Muscle layer of duodenum (tissue), 2 donors: ENCODE data around the gene NUTM2B.
"Not testable (repeated sequence)": the region's sequence is repeated elsewhere in the genome, so short reads cannot be mapped to it uniquely, and the experiment has no call there.

Experiments used
- H3K27ac ChIP-seq: one replicate; pipeline ENCODE4 v1.7.0; 2013; ENCODE audit warnings: mild to moderate bottlenecking, low read length
- H3K27me3 ChIP-seq: one replicate; pipeline ENCODE4 v1.7.0; 2013; ENCODE audit warnings: low read depth, mild to moderate bottlenecking, control low read depth, low read length
- H3K36me3 ChIP-seq, 2 donors: one replicate each; pipeline ENCODE4 v1.7.0; 2013; ENCODE audit warnings: low read length in 2 of 2, control low read depth in 1 of 2, mild to moderate bottlenecking in 1 of 2; ENCODE audit not compliant: insufficient read depth in 2 of 2, control insufficient read depth in 1 of 2
- H3K4me1 ChIP-seq, 2 donors: one replicate each; pipeline ENCODE4 v1.7.0; 2013; ENCODE audit warnings: low read length in 2 of 2, mild to moderate bottlenecking in 2 of 2, control low read depth in 1 of 2, moderate library complexity in 1 of 2; ENCODE audit not compliant: insufficient read depth in 2 of 2, control insufficient read depth in 1 of 2
- H3K4me3 ChIP-seq, 2 donors: one replicate each; pipeline ENCODE4 v1.7.0; 2013; ENCODE audit warnings: low read length in 2 of 2, low read depth in 1 of 2, mild to moderate bottlenecking in 1 of 2
- H3K9me3 ChIP-seq, 2 donors: one replicate each; pipeline ENCODE4 v1.7.0; 2013; ENCODE audit warnings: low read length in 2 of 2, control low read depth in 1 of 2, mild to moderate bottlenecking in 1 of 2; ENCODE audit not compliant: control insufficient read depth in 1 of 2
- donor health status: healthy.

NUTM2B gene, protein sequence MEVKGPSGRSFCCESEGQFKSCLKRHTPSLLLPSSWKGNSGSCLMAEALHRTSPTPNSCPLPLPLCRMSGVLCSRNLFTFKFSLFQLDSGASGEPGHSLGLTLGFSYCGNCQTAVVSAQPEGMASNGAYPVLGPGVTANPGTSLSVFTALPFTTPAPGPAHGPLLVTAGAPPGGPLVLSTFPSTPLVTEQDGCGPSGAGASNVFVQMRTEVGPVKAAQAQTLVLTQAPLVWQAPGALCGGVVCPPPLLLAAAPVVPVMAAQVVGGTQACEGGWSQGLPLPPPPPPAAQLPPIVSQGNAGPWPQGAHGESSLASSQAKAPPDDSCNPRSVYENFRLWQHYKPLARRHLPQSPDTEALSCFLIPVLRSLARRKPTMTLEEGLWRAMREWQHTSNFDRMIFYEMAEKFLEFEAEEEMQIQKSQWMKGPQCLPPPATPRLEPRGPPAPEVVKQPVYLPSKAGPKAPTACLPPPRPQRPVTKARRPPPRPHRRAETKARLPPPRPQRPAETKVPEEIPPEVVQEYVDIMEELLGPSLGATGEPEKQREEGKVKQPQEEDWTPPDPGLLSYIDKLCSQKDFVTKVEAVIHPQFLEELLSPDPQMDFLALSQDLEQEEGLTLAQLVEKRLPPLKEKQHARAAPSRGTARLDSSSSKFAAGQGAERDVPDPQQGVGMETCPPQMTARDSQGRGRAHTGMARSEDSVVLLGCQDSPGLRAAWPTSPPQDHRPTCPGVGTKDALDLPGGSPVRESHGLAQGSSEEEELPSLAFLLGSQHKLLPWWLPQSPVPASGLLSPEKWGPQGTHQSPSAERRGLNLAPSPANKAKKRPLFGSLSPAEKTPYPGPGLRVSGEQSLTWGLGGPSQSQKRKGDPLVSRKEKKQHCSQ

DNA sequence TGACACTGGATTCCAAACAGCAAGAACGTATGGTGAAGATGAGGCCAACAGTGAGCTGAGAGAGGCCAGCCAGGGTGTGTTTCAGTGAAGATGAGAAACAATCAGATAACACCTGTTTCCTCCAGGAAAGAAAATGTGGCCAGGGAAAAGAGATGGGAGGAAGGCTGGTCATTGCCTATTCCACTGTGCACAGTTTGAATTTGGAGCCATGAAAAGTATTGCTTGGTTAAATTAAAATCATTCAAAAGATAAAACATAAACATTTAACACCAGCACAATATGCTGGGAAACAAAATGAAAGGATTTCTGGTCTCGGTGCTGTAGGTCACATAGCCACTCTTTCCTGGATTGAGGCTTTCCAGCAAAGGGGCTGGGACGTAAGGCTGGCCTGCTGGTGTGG is at the start of gene NUTM2B:
Gene NUTM2B, plus strand, starts transcription at position 301 of the 400 bp plus-strand sequence. CDS start 383 bp downstream, outside the sequence.
- not testable (repeated sequence) for H3K9me3 ChIP-seq, H3K27me3 ChIP-seq, H3K36me3 ChIP-seq, H3K27ac ChIP-seq, H3K4me1 ChIP-seq, H3K4me3 ChIP-seq

DNA sequence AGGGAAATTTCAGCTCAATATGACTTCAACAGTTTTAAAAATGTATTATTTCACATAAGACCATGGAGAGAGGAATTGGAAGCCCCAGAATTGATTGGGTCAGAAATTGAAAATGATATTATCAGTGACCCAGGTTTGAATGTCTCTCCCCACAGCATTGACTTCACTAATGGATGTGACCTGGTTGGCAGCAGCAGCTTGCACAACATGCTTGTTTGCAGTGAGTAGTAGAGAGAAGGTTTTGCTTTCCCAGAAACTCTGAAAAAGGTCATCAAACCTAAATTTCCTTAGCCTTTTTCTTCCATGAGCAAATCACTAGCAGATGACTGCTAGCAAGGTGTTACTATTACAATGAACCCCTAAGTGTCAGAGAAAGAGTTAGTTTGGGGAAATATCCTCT is 39.7 kb upstream of the NUTM2B start:
- H3K27me3 ChIP-seq, H3K9me3 ChIP-seq, H3K36me3 ChIP-seq, H3K4me1 ChIP-seq, H3K27ac ChIP-seq, H3K4me3 ChIP-seq: not testable (repeated sequence)

DNA sequence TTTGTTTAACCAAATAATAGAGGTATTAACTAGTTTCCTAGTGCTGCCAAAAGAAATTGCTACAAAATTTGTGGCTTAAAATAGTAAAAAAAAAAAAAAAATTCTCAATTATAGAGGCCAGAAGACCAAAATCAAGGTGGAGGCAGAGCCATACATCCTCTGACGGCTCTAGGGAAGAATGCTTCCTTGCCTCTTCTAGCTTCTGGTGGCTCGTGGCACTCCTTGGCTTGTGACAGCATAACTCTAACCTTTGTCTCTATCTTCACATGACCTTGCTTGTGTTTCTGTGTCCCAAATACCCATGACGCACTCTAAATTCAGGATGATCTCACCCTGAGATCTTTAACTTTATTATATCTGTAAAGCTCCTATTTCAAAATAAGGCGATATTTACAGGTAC is 38.3 kb upstream of the NUTM2B start:
- not testable (repeated sequence) for H3K27me3 ChIP-seq, H3K9me3 ChIP-seq, H3K4me3 ChIP-seq, H3K27ac ChIP-seq, H3K4me1 ChIP-seq, H3K36me3 ChIP-seq

DNA sequence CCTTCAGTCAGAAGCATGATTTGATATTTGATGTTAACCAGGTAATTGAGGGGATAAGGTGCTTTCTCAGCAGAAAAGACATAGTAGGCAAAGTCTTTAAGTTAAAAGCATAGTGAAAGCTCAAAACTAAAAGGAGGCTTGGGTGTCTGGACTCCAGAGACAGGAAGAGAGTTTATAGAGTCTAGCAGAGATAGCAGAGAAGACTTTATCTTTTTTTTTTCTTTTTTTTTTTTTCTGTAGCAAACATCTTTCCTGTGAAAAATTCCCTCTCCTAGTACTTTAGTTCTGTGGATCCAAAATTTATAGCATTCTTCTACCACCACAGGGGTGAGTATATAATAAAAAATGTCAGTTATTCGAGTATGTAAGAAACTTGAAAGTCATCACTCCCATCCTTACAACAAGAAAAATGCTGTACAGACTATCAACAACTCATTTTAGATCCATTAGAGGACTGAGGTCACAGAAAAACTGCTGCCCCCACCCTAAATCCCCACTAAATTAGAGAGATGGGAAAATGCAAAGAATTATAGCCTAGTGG is 33.7 kb upstream of the NUTM2B start:
- H3K36me3 ChIP-seq, H3K4me1 ChIP-seq, H3K4me3 ChIP-seq, H3K9me3 ChIP-seq, H3K27ac ChIP-seq, H3K27me3 ChIP-seq: not testable (repeated sequence)

DNA sequence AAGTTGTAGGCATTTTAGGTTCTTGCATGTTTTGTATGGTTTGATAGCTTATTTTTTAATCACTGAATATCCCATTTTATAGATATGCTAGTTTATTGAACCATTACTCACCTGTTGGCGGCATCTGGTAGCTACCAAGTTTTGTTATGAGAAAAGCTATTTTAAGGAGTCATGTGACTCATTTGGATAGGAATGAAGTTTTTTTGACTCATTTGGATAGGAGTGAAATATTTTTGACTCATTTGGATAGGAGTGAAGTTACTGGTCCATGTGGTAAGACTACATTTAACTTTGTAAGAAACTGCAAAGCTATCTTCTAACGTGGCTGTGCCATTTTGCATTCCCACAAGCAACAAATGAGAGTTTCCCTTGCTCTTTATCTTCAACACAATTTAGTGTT is 28.1 kb upstream of the NUTM2B start:
- not testable (repeated sequence) for H3K9me3 ChIP-seq, H3K27ac ChIP-seq

DNA sequence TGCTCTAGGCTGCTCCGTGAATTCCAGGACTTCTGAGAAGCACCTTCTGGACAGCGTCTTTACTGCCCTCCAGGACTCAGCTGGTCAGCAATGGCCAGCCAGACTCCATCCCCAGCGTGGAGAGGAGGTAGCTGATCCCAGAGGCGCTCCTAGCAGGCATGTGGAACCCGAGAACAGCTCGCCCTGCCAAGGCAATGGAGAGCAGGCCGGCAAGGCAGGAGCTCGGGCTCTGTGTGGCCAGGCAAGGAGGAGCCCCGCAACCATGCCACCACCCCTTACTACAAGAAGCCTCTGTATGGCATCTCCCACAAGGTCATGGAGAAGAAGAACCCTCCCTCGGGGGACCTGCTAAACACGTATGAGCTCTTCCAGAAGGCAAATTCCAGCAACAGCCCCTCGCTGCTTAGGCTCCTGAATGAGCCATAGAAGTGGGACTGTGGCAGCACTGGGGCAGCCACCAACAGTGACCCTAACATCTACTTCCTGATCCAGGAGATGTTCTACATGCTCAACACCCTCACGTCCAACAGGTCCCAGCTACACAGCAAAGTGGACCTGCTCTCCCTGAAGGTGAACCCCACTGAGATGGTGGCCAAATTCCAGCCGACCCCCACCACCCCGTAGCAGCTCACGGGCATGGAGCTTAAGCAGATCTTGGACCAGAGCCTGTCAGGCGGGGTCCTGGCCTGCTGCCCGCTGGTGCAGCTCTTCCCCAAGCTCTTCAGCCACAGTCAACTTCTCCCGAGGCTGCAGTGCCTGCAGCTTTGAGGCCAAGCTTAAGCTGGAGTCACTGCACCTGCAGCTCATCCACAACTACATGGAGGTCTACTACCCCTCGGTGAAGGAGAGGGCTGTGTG is 19.8 kb upstream of the NUTM2B start:
- not testable (repeated sequence) for H3K4me3 ChIP-seq, H3K9me3 ChIP-seq, H3K27ac ChIP-seq, H3K27me3 ChIP-seq, H3K4me1 ChIP-seq
- peaks cover 0 to 13% of the 10 kb centered on the region in 2 donors for H3K36me3 ChIP-seq

More for the DNA sequence above, 28.1 kb upstream of the NUTM2B start:
- H3K27me3 ChIP-seq, H3K4me1 ChIP-seq, H3K4me3 ChIP-seq, H3K36me3 ChIP-seq: not testable (repeated sequence)

DNA sequence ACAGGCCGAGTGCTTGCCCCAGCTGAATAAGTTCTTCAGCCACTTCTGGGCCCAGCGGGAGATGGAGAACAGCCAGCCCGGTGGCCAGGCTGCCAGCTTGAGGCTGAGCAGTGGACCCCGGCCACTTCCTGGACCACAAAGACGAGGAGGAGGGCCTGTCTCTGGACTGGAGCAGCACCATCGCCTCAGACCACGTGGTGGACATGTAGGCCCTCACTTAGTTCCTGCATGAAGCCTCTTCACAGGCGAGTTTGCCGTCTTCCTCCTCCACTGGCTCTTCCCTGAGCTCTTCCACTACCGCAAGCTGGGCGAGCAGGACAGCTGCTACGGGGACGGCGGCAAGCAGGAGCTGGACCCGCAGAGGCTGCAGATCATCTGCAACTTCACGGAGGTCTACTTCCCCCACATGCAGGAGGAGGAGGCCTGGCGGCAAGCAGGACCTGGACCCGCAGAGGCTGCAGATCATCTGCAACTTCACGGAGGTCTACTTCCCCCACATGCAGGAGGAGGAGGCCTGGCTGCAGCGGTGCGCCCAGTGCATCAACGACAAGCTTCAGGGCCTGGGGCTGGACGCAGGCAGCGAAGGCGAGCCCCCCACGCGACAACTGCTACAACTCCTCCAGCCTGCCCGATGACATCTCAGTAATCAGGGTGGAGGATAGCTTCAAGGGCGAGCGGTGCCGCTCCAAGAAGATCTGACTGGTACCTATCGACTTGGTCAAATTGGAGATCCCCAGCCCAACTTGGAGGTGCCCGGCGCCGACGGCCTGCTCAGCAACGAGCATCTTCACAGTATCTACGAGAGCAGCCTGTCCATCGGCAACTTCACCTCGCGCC is 18.9 kb upstream of the NUTM2B start:
- H3K36me3 ChIP-seq = peaks cover 0 to 13% of the 10 kb centered on the region in 2 donors
- not testable (repeated sequence) for H3K27ac ChIP-seq, H3K4me3 ChIP-seq, H3K27me3 ChIP-seq, H3K4me1 ChIP-seq, H3K9me3 ChIP-seq

DNA sequence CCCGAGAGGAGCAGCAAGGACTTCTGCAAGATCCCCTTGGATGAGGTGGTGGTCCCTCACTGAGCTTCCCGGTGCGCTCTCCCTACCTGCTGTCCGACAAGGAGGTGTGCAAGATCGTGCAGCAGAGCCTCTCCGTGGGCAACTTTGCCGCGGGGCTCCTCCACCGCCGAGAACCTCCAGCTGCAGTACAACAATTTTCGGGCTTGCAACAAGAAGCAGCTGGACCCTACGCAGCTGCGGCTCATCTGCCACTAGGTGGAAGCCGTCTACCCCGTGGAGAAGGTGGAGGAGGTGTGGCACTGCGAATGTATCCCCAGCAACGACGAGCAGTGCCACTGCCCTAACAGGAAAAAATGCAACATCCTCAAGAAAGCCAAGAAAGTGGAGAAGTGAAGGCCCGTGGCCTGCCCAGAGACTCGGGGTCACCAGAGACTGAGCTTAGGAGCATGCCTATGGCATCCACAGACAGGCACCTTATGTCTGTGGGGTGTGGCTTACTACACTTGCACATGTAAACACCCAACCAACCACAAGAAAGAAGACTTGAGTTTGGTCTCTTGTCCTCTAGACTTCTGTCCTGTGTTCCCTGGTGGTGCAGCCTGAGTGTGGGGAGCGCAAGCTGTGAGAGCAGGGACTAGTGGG is 17.9 kb upstream of the NUTM2B start:
- peaks cover 0 to 13% of the 10 kb centered on the region in 2 donors for H3K36me3 ChIP-seq
- H3K4me3 ChIP-seq, H3K27me3 ChIP-seq, H3K9me3 ChIP-seq, H3K4me1 ChIP-seq, H3K27ac ChIP-seq: not testable (repeated sequence)

DNA sequence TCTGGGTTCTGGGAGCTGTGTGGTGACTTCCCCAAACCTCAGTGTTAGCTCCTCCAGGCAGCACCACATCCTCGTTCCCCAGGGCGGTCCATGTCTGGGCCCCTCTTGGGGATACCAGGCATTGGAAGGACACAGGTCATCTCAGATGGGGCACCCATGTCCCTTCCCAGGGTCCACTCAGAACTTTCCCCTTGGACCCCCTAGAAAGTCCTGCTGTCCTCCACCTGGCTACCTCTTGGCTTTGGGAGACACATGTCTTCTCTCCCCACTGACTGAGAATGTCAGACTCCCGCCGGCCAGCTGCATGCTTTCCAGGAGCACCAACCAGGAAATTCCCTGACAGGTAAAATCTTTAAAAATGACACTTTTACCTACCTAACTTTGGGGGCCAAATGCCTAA is 16.4 kb upstream of the NUTM2B start:
- H3K27ac ChIP-seq, H3K4me3 ChIP-seq, H3K4me1 ChIP-seq, H3K27me3 ChIP-seq, H3K9me3 ChIP-seq: not testable (repeated sequence)
- peaks cover 0 to 13% of the 10 kb centered on the region in 2 donors for H3K36me3 ChIP-seq

DNA sequence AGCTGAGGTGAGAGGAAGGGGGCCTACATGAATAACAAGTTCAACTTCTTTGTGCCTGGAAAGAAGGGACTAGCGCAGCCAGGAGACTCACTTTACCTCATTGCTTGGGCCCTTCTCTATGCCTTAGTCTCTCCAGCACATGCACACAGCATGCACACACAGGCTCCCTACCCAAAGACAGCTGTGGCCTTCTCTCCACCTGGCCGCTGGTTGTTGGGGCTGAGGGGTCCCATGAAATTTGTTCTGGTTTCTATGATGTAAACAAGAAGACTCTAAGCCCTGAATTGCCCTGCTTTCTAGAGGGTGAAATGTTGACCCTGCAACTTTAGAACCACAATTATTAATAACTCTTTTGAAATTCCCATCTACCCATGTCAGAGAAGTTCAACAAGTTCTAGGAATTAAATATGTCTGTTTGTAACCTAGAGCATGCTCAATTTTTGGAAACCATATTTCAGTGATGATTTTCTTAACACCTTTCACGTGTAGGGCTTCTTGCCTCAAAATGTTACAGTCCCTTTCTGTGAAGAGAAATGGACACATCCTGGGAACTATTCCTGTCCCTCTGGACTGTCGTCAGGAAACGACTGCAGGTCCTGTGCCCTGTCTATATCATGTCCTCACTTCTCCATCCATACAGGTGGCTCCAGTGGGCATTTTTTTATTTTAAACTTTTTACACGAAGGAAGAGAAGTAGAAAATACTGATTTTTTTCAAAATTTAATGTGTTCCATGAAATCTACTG is 15.4 kb upstream of the NUTM2B start:
- H3K36me3 ChIP-seq = peaks cover 0 to 13% of the 10 kb centered on the region in 2 donors
- H3K4me3 ChIP-seq, H3K9me3 ChIP-seq, H3K27me3 ChIP-seq, H3K4me1 ChIP-seq, H3K27ac ChIP-seq: not testable (repeated sequence)
